Activated naive CD4-positive, alpha-beta T cell treated with anti-CD3 and anti-CD28 coated beads, Interleukin-2, amount 50 U/mL, for 16 hours (primary cell): ENCODE data around the gene SCYGR7.
"Not testable (repeated sequence)": the region's sequence is repeated elsewhere in the genome, so short reads cannot be mapped to it uniquely, and the experiment has no call there.

ENCODE experiments used
- DNase-seq: peaks from one replicate; pipeline ENCODE4 v3.0.0-alpha.2; 2020

Gene SCYGR7, protein sequence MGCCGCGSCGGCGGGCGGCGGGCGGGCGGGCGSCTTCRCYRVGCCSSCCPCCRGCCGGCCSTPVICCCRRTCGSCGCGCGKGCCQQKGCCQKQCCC

DNA sequence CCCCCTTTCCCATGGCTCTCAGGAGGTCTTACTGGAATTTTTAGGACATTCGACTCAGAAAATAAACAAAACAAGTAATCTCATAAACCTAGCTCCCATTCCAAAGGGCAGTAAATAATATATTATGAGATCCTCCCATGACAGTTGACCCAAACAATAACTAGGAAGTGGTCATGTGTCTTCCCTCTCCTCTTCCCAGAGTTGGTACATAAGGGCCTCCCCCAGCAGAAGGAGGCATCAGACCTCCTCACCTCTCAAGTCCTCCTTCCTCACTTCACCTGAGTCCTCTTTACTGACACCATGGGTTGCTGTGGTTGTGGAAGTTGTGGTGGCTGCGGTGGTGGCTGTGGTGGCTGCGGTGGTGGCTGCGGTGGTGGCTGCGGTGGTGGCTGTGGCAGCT is at the start of gene SCYGR7:
SCYGR7 (plus strand) TSS at position 301 of the 400 bp plus-strand sequence; CDS start at position 301, 0 bp downstream.
- DNase-seq, result no peak

DNA sequence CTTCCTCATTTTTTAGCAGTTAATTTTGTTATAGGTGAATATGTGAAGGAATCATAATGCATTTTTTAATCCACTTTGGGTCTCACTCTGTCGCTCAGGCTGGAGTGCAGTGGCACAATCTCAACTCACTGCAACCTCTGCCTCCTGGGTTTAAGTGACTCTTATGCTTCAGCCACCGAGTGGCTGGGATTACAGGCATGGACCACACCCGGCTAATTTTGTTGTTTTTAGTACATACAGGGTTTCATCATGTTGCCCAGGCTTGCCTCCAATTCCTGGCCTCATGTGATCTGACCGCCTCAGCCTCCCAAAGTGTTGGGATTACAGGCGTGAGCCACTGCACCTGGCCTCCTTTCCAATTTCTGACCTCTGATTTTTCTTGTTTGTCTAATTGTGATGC is 43.9 kb upstream of the SCYGR7 start:
- no peak for DNase-seq

DNA sequence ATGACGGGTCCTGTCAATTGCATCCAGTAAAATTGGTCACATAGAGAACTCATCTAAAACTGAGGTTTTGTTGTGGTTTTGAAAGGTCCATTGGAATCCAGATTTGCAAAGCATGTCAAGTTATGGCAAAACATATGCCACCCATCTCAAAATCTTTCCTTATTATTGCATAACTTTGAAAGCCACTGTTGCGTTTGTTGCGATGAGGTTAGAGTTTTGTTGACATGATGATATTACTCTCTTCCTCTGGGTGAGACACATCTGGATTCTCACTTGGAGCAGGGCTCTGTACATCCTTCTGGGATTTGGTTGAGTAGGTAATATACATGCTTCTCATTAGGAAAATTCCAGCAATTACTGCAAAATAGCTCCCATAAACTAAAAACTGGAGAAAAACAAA is 40.9 kb upstream of the SCYGR7 start:
- DNase-seq, result no peak

DNA sequence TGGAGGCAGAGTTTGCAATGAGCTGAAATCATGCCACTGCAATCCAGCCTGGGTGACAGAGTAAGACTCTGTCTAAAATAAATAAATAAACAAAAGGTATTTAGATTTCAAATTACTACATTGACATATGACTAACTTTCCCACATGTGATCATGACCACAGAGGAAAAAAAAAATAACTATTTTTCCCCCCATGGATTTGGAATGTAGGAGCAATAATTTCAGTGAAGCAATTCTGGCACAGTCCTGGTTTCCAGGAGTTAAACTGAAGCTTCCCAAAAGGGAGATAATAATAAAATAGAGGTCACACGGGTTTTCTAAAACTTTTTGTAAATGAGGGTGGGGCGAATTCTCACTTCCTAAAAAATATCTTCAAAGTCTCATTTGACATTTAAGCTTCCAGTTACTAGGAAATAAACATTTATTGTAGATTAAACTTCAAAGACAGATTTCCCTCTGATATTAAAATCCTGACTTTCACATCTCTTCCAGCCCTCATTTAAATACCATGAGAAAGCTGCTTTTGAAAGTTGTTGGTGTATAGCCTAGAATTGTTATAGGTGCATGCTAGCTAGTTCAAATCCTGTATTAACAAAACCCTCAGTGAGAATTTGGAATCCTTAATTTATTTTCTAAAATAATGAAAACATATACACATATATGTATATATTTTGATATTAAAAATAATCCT is 31.0 kb upstream of the SCYGR7 start:
- no peak for DNase-seq

DNA sequence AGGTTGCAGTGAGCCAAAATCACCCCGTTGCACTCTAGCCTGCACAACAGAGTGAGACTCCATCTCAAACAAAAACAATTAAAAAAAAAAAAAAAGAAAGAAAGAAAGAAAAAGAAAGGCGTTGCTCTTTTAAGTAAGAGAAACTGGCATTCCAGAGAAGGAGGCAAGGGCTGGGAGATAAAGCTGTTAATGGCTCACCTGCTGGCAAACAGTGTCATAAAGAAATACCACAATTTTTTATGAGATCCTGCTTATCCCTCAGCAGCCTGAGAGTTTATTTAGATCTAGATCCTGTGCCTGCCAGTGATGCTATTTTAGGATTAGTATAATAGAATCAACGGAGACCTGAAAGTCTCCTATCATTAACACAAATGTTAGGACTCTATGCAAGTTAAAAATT is 26.6 kb upstream of the SCYGR7 start:
- DNase-seq, result no peak

DNA sequence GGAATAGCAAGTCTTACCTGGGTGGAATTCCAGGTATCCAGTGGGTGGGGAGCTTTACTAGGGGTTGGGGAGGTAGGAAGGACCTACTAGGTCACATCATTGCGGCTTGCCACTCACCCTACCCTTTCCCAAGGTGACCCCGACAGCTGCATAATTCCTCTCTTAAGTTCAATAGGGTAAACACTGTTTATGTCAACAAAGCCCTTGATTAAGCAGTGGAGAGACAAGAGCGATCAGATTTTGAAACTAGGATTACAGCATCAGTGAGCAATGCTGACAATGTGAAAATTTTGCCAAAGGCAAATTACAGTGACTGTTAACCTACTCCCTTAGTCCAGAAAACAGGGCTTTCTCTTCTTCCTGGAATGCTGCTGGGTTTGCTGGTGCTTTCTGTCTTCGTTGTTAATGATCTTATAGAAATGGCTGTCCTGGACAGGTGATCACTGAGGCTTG is 24.8 kb upstream of the SCYGR7 start:
- no peak for DNase-seq

DNA sequence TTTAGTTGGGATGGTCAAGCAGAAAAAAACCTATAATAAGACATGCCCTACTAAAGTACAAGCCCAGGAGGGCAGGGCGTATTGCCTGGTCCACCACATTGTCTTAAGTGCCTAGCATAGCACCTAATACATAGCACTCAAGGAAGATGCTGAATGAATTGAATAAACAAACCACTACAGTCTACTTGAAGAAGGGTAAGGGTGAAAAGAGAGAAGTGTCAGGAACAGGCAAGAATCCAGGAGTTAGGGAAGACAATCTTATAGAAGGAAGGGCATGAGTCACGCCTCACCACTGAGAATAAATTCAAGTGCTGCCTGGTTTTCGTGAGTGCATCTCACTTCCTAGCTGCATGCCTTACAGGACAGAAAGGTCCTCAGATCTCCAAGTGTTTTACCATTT is 24.2 kb upstream of the SCYGR7 start:
- DNase-seq, result no peak

DNA sequence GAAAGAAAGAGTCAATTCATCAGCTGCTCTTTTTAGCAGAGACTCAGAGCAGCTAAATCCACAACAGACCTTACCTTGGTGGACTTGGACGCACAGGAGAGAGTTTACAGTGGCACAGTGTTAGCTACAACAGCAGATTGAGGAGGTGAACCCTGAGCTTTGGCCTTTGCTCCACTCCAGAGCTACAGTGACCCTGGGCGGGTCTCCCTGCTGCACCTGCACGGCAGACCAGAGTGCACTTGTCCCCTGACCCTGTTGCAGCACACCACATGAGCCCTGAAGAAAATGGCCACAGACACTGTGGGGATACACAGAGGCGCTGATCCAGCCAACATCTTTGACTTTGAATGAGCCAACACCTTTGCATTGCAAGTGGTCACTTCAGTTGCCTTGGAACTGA is 21.3 kb upstream of the SCYGR7 start:
- DNase-seq, result no peak

DNA sequence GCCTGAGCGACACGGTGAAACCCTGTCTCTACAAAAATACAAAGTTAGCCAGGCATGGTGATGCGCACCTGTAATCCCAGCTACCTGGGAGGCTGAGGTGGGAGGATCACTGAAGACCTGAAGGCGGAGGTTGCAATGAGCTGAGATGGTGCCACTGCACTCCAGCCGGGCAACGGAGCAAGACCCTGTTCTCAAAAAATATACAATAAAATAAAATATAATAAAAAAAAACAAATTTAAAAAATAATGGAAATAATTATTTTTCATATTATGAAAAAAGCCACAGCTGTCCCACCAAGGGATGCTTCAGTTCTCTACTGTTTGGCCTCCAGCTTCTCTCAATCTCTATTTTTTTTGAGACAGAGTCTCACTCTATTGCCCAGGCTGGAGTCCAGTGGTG is 20.7 kb upstream of the SCYGR7 start:
- DNase-seq, result no peak

DNA sequence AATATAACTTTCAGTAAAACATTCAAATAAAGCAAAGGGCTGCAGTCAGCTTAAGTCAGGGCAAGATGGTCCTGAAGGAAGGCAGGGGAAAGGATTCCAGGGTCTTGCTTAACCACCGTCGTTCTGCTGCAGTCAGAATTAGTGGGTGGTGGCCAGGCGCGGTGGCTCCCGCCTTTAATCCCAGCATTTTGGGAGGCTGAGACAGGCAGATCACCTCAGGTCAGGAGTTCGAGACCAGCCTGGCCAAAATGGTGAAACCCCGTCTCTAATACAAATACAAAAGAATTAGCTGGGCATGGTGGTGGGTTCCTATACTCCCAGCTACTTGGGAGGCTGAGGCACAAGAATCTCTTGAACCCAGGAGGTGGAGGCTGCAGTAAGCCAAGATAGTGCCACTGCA is 17.1 kb upstream of the SCYGR7 start:
- no peak for DNase-seq

DNA sequence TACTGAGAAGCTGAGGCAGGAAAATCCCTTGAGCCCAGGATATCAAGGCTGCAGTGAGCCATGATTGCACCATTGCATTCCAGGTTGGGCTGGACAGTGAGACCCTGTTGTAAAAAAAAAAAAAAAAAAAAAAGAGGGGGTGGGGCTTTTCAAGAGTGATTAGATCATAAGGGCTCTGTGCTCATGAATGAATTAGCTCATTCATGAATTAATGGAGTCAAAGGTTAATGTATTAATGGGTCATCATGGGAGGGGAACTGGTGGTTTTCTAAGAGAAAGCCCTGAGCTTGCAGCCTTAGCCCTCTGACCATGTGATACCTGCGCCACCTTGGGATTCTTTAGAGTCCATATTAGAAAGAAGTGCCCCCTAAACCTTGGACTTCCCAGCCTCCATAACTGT is 14.8 kb upstream of the SCYGR7 start:
- DNase-seq, result no peak

DNA sequence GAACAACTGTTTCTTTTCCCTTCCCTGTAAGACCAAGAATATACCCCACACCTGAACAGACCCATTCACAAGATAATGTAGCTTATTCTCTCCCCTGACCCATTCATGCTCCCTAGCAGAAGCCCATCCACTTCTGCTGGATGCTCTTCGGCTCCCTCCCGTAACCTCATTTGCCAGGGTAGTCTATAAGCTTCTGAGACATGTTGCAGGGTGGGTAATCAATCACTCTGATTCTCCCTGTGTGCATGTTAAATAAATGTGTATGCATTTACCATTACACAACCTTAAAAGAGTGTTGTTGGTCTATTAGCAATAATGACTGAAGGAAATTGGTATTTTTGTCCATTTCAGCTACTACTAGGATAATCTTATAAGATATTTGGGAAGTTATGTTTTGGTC is 11.6 kb upstream of the SCYGR7 start:
- no peak for DNase-seq

DNA sequence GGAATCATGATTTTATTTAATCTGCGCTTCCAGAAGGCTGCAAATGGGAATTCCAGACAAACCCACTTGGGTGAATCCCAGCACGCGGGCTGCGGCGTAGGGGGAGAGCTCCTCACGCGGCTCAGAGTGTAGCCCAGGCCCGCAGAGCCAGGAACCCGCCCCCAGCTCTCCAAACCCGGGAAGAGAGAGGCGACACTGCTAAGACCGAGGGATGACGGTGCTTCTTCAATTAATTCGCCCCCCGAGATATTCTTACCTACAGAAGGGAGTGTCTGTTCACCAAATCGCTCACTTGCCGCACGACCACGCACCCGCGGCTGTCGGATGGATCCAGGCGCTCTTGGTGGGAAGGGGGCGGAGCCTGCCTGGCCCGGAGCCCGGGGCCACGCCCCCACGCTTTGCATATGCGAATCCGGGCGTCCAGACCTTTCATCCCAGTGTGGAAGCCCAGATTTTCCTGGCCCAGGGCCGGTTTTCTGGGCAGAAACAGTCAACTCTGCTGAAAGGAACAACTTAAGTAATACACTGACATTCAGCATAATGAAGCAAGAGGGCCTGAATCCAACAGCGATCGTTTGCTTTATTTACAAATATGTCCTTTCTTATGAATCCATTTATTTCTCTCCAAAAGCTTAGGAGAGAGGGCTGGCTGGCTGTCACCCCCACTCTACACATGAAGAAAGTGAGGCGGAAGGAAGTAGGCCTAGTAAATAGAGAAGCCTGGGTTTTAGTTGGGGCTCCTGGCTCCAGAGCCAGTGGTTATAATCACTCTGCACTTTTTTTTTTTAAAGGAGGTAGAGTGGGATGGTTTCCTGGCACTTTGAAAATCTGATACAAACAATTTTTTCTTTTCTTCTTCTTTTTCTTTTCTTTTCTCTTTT is 10.2 kb upstream of the SCYGR7 start, which contains the start of gene SLC19A3:
SLC19A3 (minus strand) TSS at position 342 of the 881 bp plus-strand sequence. CDS start 15,710 bp downstream, outside the sequence.
- DNase-seq, result peak; percentile 13

DNA sequence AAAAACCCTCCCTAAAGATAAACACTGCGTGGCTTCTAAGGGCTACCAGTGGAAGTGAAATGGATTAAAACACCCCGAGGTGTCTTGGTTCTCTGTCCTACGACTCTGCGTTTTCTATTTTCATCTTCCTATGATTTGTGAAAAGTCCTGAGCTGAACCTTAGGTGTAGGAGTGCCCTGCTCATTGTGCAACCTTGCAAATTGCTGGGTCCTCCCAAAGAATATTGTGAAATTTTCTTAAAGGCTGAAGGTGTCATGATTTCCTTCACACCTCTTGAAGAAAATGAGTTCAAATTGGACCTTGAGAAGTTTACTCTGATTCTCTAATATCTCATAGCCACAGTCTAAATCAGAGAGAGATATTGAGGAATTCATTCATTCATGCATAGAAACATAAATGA is 8.5 kb upstream of the SCYGR7 start:
- DNase-seq, result no peak

DNA sequence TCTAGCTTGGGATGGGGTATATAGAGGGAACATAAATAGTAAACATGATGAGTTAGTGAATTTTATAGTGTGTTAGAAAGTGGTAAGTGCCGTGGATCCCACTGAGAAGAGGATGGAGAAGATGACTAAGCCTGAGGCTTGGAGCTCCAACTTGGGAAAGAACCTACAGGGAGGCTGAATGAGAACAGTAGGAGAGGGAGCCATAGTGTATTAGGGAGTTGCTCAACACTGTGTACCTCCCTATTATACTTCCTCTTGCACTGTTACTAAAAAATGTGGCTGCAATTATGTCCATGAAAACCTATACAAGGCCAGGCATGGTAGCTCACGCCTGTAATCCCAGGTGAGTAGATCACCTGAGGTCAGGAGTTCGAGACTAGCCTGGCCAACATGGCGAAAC is 7.5 kb upstream of the SCYGR7 start:
- DNase-seq, result no peak

DNA sequence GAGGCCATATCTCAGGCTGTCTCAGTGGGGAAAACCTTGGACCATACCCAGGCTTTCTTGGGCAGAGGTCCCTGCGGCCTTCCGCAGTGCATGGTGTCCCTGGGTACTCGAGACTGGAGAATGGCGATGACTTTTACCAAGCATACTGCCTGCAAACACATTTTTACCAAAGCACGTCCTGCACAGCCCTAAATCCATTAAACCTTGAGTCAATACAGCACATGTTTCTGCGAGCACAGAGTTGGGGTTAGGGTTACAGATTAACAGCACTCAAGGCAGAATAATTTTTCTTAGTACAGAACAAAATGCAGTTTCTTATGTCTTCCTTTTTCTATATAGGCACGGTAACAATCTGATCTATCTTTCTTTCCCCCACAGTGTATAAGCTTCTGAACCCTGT is 5.3 kb upstream of the SCYGR7 start:
- DNase-seq, result not testable (repeated sequence)

DNA sequence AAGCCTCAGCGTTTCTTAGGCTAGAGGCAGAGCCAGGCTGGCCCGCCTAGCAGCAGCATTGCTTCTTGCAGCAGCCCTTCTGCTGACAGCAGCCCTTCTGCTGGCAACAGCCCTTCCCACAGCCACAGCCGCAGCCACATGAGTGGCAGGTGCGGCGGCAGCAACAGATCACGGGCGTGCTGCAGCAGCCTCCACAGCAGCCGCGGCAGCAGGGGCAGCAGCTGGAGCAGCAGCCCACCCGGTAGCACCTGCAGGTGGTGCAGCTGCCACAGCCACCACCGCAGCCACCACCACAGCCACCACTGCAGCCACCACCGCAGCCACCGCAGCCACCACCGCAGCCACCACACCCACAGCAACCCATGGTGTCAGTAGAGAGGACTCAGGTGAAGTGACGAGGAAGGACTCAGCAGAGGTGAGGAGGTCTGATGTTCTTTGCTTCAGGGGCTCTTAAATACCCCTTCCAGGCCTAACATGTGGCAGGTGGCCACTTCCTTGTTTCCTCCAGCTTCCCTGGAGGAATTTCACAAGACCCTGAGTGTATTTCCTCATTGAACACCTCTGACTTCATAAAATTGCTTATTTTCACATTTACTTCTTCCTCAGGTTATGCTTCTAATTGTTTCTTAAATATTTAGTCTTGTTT is 3.6 kb upstream of the SCYGR7 start, which contains the start of gene SCYGR6:
SCYGR6 (minus strand) TSS at position 364 of the 646 bp plus-strand sequence; CDS start at position 364, 0 bp downstream.
- DNase-seq, result no peak

DNA sequence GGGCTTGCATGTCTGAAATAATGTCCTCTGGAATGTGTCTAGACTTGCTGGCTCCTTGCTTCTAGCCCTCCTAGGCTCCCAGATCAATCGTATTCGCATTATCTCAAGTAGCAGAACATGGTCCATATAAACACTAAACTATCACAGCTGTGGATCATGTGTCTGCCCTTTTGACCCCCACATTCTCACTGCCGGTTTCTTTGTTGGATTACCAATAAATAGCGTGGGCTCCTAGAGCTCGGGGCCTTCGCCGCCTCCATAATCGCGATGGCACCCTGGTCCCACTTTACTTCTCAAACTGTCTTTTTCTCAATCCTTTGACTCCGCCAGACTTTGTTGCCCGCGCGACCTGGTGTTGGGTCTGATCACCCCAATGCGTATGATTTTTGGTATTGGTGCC is 11.2 kb downstream of the SCYGR7 start:
- DNase-seq, result no peak

DNA sequence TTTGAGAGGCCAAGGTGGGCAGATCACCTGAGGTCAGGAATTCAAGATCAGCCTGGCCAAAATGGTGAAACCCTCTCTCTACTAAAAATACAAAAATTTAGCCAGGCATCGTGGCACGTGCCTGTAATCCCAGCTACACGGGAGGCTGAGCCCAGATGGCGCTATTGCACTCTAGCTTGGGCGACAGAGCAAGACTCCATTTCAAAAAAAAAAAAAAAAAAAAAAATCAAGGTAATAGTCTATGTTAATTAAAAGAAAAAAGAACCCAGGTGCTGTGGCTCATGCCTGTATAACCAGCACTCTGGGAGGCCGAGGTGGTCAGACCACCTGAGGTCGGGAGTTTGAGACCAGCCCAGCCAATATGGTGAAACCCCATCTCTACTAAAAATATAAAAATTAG is 12.6 kb downstream of the SCYGR7 start:
- not testable (repeated sequence) for DNase-seq

DNA sequence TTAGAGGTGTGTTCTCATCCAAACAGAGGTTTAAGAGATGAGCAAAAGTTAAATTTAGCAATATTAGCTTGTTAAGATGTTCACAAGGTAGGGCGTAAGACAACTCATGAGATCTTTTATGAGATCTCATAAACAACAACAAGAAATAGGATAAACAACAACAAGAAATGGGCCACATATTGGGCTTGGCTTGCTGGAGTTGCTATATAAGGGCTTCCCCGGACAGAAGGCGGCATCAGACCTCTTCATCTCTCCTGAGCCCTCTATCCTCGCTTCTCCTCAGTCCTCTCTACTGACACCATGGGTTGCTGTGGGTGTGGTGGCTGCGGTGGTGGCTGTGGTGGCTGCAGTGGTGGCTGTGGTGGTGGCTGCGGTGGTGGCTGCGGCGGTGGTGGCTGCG is 17.5 kb downstream of the SCYGR7 start, which contains the start of gene SCYGR8:
SCYGR8 (plus strand) TSS at position 301 of the 400 bp plus-strand sequence; CDS start at position 301, 0 bp downstream.
- no peak for DNase-seq

DNA sequence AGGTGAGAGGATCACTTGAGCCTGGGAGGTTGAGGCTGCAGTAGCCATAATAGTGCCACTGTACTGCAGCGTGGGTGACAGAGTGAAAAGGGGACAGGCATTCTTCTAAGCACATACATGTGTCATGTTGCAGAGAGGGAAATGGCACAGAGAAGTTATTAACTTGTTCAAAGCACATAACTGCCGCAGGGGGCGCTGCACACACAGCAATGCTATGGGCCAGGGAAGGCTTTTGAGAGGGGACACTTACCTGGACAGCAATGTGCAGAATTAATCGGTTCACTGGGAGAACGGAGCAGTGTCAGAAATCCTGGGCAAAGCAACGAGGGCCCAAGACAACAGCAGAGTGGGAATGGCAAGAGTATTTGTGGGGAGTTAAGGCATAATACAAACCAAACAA is 19.9 kb downstream of the SCYGR7 start:
- no peak for DNase-seq

DNA sequence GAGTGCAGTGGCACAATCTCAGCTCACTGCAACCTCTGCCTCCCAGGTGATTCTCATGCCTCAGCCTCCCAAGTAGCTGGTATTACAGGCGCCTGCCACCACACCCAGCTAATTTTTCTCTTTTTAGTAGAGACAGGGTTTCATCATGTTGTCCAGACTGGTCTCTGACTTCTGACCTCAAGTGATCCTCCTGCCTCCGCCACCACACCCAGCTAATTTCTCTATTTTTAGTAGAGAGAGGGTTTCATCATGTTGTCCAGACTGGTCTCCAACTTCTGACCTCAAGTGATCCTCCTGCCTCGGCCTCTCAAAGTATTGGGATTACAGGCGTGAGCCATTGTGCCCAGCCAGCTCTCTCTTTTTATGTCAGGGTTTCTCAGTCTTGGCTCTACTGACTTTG is 28.1 kb downstream of the SCYGR7 start:
- not testable (repeated sequence) for DNase-seq
